Naive thymus-derived CD4-positive, alpha-beta T cell (primary cell): Measurements from ENCODE around the gene ELAC1. TPM values are rescaled to one million over a fixed set of nuclear protein-coding genes. Genes with fewer than 3 reads are reported as not detected.

Experiments used
- ATAC-seq: fragments of 150-1000 bp; cut with Tn5 transposase; 2 replicates; pipeline ENCODE4 v1.10.0; 2021; ENCODE audit warnings: mild to moderate bottlenecking, moderate library complexity
- CTCF ChIA-PET: fragments of 350-600 bp; sonication (Branson Sonifier 250); formaldehyde crosslinking; loops from one replicate; lab custom pipeline; 2021; ENCODE audit warnings: antibody characterized with exemption; lab: Charles Lee
- POLR2A ChIA-PET: fragments of 350-600 bp; sonication (Branson Sonifier 250); formaldehyde crosslinking; loops from one replicate; lab custom pipeline; 2021; ENCODE audit warnings: antibody characterized with exemption, inconsistent platforms; lab: Charles Lee
- DNase-seq, 9 donors: peaks; one replicate each; pipeline versions ENCODE4 v3.0.0 to v3.0.0-alpha.2; 2020 to 2022; ENCODE audit warnings: mixed read lengths in 1 of 9
- H3K27ac ChIP-seq: one replicate; pipeline ENCODE4 v1.7.0; 2013; ENCODE audit warnings: mild to moderate bottlenecking, low read depth, low read length, moderate library complexity
- H3K27me3 ChIP-seq, 2 donors: one replicate each; pipeline ENCODE4 v1.7.0; 2013; ENCODE audit warnings: low read length in 2 of 2, mild to moderate bottlenecking in 2 of 2, moderate library complexity in 2 of 2; ENCODE audit not compliant: control insufficient read depth in 2 of 2, insufficient read depth in 2 of 2
- H3K36me3 ChIP-seq, 3 experiments: 1 replicate in 2 of 3; 2 replicates in 1 of 3; pipeline ENCODE4 v1.7.0; 2013; ENCODE audit warnings: low read length in 3 of 3, mild to moderate bottlenecking in 3 of 3, moderate library complexity in 1 of 3; ENCODE audit not compliant: insufficient read depth in 3 of 3, control insufficient read depth in 2 of 3
- H3K4me1 ChIP-seq, 2 donors: one replicate each; pipeline ENCODE4 v1.7.0; 2013; ENCODE audit warnings: low read length in 2 of 2, mild to moderate bottlenecking in 2 of 2, moderate library complexity in 1 of 2; ENCODE audit not compliant: control insufficient read depth in 2 of 2, insufficient read depth in 2 of 2
- H3K4me3 ChIP-seq: 2 replicates; pipeline ENCODE4 v1.7.0; 2013; ENCODE audit warnings: mild to moderate bottlenecking, low read length
- H3K9me3 ChIP-seq, 3 experiments: 1 replicate in 2 of 3; 2 replicates in 1 of 3; pipeline ENCODE4 v1.7.0; 2013; ENCODE audit warnings: low read length in 3 of 3; ENCODE audit not compliant: control insufficient read depth in 2 of 3
- H3K27ac Mint-ChIP-seq, 9 donors: one replicate each; pipeline ENCODE4 v1.8.0; 2020 to 2022; ENCODE audit warnings: mixed read lengths in 9 of 9, mild to moderate bottlenecking in 8 of 9, moderate library complexity in 5 of 9, inconsistent platforms in 2 of 9
- H3K27me3 Mint-ChIP-seq, 5 donors: one replicate each; pipeline ENCODE4 v1.8.0; 2021 to 2022; ENCODE audit warnings: mixed read lengths in 5 of 5, mild to moderate bottlenecking in 1 of 5
- H3K36me3 Mint-ChIP-seq, 5 donors: one replicate each; pipeline ENCODE4 v1.8.0; 2020 to 2022; ENCODE audit warnings: mixed read lengths in 5 of 5, mild to moderate bottlenecking in 3 of 5, inconsistent platforms in 1 of 5
- H3K4me1 Mint-ChIP-seq, 7 donors: one replicate each; pipeline ENCODE4 v1.8.0; 2020 to 2022; ENCODE audit warnings: mixed read lengths in 7 of 7, mild to moderate bottlenecking in 3 of 7, inconsistent platforms in 1 of 7
- H3K4me3 Mint-ChIP-seq, 10 donors: one replicate each; pipeline ENCODE4 v1.8.0; 2020 to 2022; ENCODE audit warnings: mild to moderate bottlenecking in 10 of 10, mixed read lengths in 10 of 10, moderate library complexity in 6 of 10, inconsistent platforms in 2 of 10
- H3K9me3 Mint-ChIP-seq, 11 donors: one replicate each; pipeline ENCODE4 v1.8.0; 2020 to 2022; ENCODE audit warnings: mixed read lengths in 11 of 11, mild to moderate bottlenecking in 4 of 11, inconsistent platforms in 1 of 11, moderate library complexity in 1 of 11
- intact Hi-C, 2 donors: fragments of 100-400 bp; cut with micrococcal nuclease; formaldehyde crosslinking; loops; one replicate each; pipeline ENCODE4 v1.15.1; 2023
- polyA plus RNA-seq, 2 donors: library from polyadenylated mRNA; unstranded; fragments of 300-500 nt; fragmentation: Illumina TruSeq; gene quantifications; one replicate each; pipeline ENCODE4 v1.2.3, GENCODE V29; 2021
- total RNA-seq, 6 experiments: library from RNA in 5 of 6; stranded (reverse) in 5 of 6; gene quantifications; 1 replicate in 5 of 6; 2 replicates in 1 of 6; pipeline ENCODE4 v1.2.3 and lab custom pipeline; 2021 to 2026

Gene ELAC1
- total and polyA plus RNA-seq, 7 experiments from 2014 or later: 4.3 to 19.2 (median 10.7) TPM

GRCh38 chr18:51021226-51021965 lies 53.6 kb downstream of the ELAC1 start:
- Mint-ChIP-seq H3K27me3 (no peaks in the 10 kb centered on the region), H3K27ac (peak overlapping the region in 3 of 9 donors; percentile 1 to 13 (median 12)), H3K9me3 (peaks cover 0 to 6% (median 0%) of the 10 kb centered on the region in 11 donors), H3K36me3 (peaks cover 5 to 15% (median 9%) of the 10 kb centered on the region in 5 donors), H3K4me3 (no peak overlapping the region), H3K4me1 (peaks cover 3 to 9% (median 6%) of the 10 kb centered on the region in 7 donors)
- no peak for DNase-seq
- Histone ChIP-seq H3K9me3 (no peaks in the 10 kb centered on the region), H3K4me1 (peaks cover 0 to 5% of the 10 kb centered on the region in 2 donors), H3K36me3 (peaks cover 0 to 5% (median 0%) of the 10 kb centered on the region in 3 experiments), H3K27ac (no peak overlapping the region), H3K4me3 (no peak overlapping the region), H3K27me3 (no peaks in the 10 kb centered on the region)
- intact Hi-C loops: no loop called here
- ChIA-PET CTCF (no interaction called here), POLR2A (interaction anchor here (1.0 kb wide), 1 partner anchor 8 kb away, joined by 3 read pairs; no protein-coding TSS in a partner anchor)
- no peak for ATAC-seq

- H3K27ac Mint-ChIP-seq: no peak overlapping the region
- H3K4me1 ChIP-seq: peaks cover 5 to 13% of the 10 kb centered on the region in 2 donors
- DNase-seq (no peak), ATAC-seq (no peak)
- no peaks in the 10 kb centered on the region for H3K27me3 ChIP-seq
- H3K36me3 ChIP-seq: peaks cover 0 to 5% (median 0%) of the 10 kb centered on the region in 3 experiments
- H3K4me3 Mint-ChIP-seq: no peak overlapping the region
- no peaks in the 10 kb centered on the region for H3K9me3 ChIP-seq
- no peak overlapping the region for H3K4me3 ChIP-seq
- intact Hi-C loops: no loop called here
- POLR2A ChIA-PET: interaction anchor here (2.0 kb wide), 1 partner anchor 58 kb away, joined by 5 read pairs; the partner anchor contains the start of gene ELAC1
- H3K9me3 Mint-ChIP-seq: peaks cover 0 to 8% (median 1%) of the 10 kb centered on the region in 11 donors
- peaks cover 5 to 32% (median 24%) of the 10 kb centered on the region in 7 donors for H3K4me1 Mint-ChIP-seq
- H3K36me3 Mint-ChIP-seq: peaks cover 8 to 14% (median 9%) of the 10 kb centered on the region in 5 donors
- no peaks in the 10 kb centered on the region for H3K27me3 Mint-ChIP-seq
- H3K27ac ChIP-seq: no peak overlapping the region
- CTCF ChIA-PET: no interaction called here
Observed at GRCh38 chr18:51025512-51025911, 57.7 kb downstream of the ELAC1 start.

- ChIA-PET POLR2A (interaction anchor here (1.0 to 6.5 kb wide), 8 partner anchors 11 to 207 kb away, joined by 3 to 109 read pairs (median 14); partner anchors contain the start of genes ELAC1, ME2 and MEX3C), CTCF (no interaction called here)
- Mint-ChIP-seq H3K27me3 (no peaks in the 10 kb centered on the region), H3K9me3 (peaks cover 0 to 12% (median 3%) of the 10 kb centered on the region in 11 donors), H3K36me3 (peaks cover 5 to 12% (median 8%) of the 10 kb centered on the region in 5 donors), H3K4me3 (peak overlapping the region; percentile 21 to 98 (median 94)), H3K4me1 (peaks cover 24 to 51% (median 47%) of the 10 kb centered on the region in 7 donors), H3K27ac (peak overlapping the region; percentile 53 to 99 (median 96))
- no peak overlapping the region for H3K27ac ChIP-seq
- no peak for ATAC-seq
- H3K4me3 ChIP-seq: no peak overlapping the region
- H3K9me3 ChIP-seq: no peaks in the 10 kb centered on the region
- no peaks in the 10 kb centered on the region for H3K27me3 ChIP-seq
- intact Hi-C loops: no loop called here
- H3K4me1 ChIP-seq: peaks cover 8 to 26% of the 10 kb centered on the region in 2 donors
- no peak for DNase-seq
- H3K36me3 ChIP-seq: peaks cover 0 to 5% (median 0%) of the 10 kb centered on the region in 3 experiments
Observed at GRCh38 chr18:51028201-51028805, 60.5 kb downstream of the ELAC1 start.

GRCh38 chr18:51029378-51029693 lies 61.5 kb downstream of the ELAC1 start:
- H3K9me3 Mint-ChIP-seq: peaks cover 0 to 12% (median 0%) of the 10 kb centered on the region in 11 donors
- intact Hi-C loops: no loop called here

GRCh38 chr18:51029694-51030536 lies 62.1 kb downstream of the ELAC1 start, which contains the start of gene SMAD4:
Gene SMAD4, plus strand, starts transcription at chr18:51030213. Its CDS starts 16,834 bp downstream, at chr18:51047047.
- CTCF ChIA-PET: interaction anchor here (0.6 to 1.2 kb wide), 3 partner anchors 10 to 21 kb away, joined by 3 to 6 read pairs (median 3); no protein-coding TSS in a partner anchor
- Histone ChIP-seq H3K27ac (peak within 1 kb of the TSS; percentile 81), H3K27me3 (no peaks in the 10 kb centered on the region), H3K4me1 (peaks cover 13 to 40% of the 10 kb centered on the region in 2 donors), H3K36me3 (peaks cover 0 to 5% (median 0%) of the 10 kb centered on the region in 3 experiments), H3K9me3 (no peaks in the 10 kb centered on the region), H3K4me3 (peak within 1 kb of the TSS; percentile 63)
- POLR2A ChIA-PET: interaction anchor here (0.8 to 6.5 kb wide), 24 partner anchors 9 to 1539 kb away, joined by 3 to 109 read pairs (median 5); partner anchors contain the start of genes ELAC1, MBD1, ME2 and MEX3C
- H3K4me3 Mint-ChIP-seq: peak within 1 kb of the TSS; percentile 96 to 100 (median 99)
- peaks cover 3 to 14% (median 10%) of the 10 kb centered on the region in 5 donors for H3K36me3 Mint-ChIP-seq
- intact Hi-C loops: loop anchor here (1.0 to 10.0 kb wide), 12 partner anchors 21 to 1538 kb away; partner anchors contain the start of genes SKA1 (in 2 of the 2), ACAA2 (in 1 of the 2), CXXC1 (in 1 of the 2) and ELAC1 (in 1 of the 2)
- peak; percentile 89 for ATAC-seq
- peaks cover 0 to 12% (median 0%) of the 10 kb centered on the region in 11 donors for H3K9me3 Mint-ChIP-seq
- peak within 1 kb of the TSS; percentile 95 to 100 (median 98) for H3K27ac Mint-ChIP-seq
- DNase-seq: peak; percentile 95 to 99 (median 97)
- H3K27me3 Mint-ChIP-seq: no peaks in the 10 kb centered on the region
- peaks cover 35 to 62% (median 57%) of the 10 kb centered on the region in 7 donors for H3K4me1 Mint-ChIP-seq

More at GRCh38 chr18:51029378-51029693, 61.5 kb downstream of the ELAC1 start:
- CTCF ChIA-PET: no interaction called here
- peak overlapping the region; percentile 63 for H3K4me3 ChIP-seq
- Mint-ChIP-seq H3K27me3 (no peaks in the 10 kb centered on the region), H3K27ac (peak overlapping the region; percentile 92 to 99 (median 97)), H3K4me1 (peaks cover 30 to 56% (median 51%) of the 10 kb centered on the region in 7 donors), H3K4me3 (peak overlapping the region; percentile 93 to 98 (median 95)), H3K36me3 (peaks cover 0 to 10% (median 6%) of the 10 kb centered on the region in 5 donors)
- H3K27me3 ChIP-seq: no peaks in the 10 kb centered on the region
- ATAC-seq (no peak), DNase-seq (no peak)
- POLR2A ChIA-PET: interaction anchor here (0.9 to 6.5 kb wide), 18 partner anchors 8 to 748 kb away, joined by 3 to 109 read pairs (median 5); partner anchors contain the start of genes ELAC1, MBD1, ME2 and MEX3C
- H3K36me3 ChIP-seq: peaks cover 0 to 5% (median 0%) of the 10 kb centered on the region in 3 experiments
- H3K27ac ChIP-seq: peak overlapping the region; percentile 81
- H3K9me3 ChIP-seq: no peaks in the 10 kb centered on the region
- H3K4me1 ChIP-seq: peaks cover 8 to 34% of the 10 kb centered on the region in 2 donors
